HL-60 (cell line): Measurements from ENCODE around the gene P2RY12.
A peak's percentile ranks its signal among the peaks of the same experiment; 100 is the strongest.

Experiments used
- DNase-seq, 2 experiments: peaks; one replicate each; pipeline ENCODE4 v3.0.0-alpha.2; 2010 to 2020; ENCODE audit warnings: low read depth in 1 of 2, low spot score in 1 of 2
- H3K27ac ChIP-seq: fragments of 250-450 bp; sonication (Bioruptor Pico); replicated peaks from 2 replicates; pipeline ENCODE4 v1.5.1; 2020; ENCODE audit warnings: mild to moderate bottlenecking, moderate library complexity
- H3K27me3 ChIP-seq: fragments of 250-450 bp; sonication (Bioruptor Pico); 2 replicates; pipeline ENCODE4 v1.5.1; 2021; ENCODE audit warnings: mild to moderate bottlenecking, moderate library complexity; ENCODE audit not compliant: insufficient read depth, poor library complexity, severe bottlenecking
- H3K4me3 ChIP-seq: replicated peaks from 2 replicates; pipeline ENCODE4 v1.5.1; 2011; ENCODE audit warnings: mild to moderate bottlenecking, control low read depth, low read length; ENCODE audit not compliant: insufficient read depth
- CTCF ChIP-seq: IDR thresholded peaks from one replicate; pipeline ENCODE4 v1.5.1; 2011; ENCODE audit warnings: low read length, control low read depth, inconsistent platforms; ENCODE audit not compliant: insufficient read depth
- GABPA ChIP-seq: IDR thresholded peaks from 2 replicates; pipeline ENCODE4 v1.6.1; 2012; ENCODE audit warnings: low read depth
- POLR2AphosphoS5 ChIP-seq: IDR thresholded peaks from 2 replicates; pipeline ENCODE4 v1.6.1; 2012; ENCODE audit warnings: low read depth
- REST ChIP-seq: IDR thresholded peaks from 2 replicates; pipeline ENCODE4 v1.6.1; 2012; ENCODE audit warnings: low read depth; ENCODE audit not compliant: insufficient replicate concordance
- SPI1 ChIP-seq: IDR thresholded peaks from 2 replicates; pipeline ENCODE4 v1.6.1; 2012; ENCODE audit warnings: low read depth, mild to moderate bottlenecking, borderline replicate concordance

P2RY12 gene

GRCh38 chr3:151410891-151411559 is 26.5 kb upstream of the P2RY12 start:
- H3K4me3 ChIP-seq, result no peak overlapping the region

GRCh38 chr3:151407928-151408327 is 23.4 kb upstream of the P2RY12 start:
- Histone ChIP-seq H3K27ac (no peak overlapping the region), H3K4me3 (no peak overlapping the region), H3K27me3 (no peaks in the 10 kb centered on the region)
- no peak for DNase-seq
- TF ChIP-seq POLR2AphosphoS5 (no peak), SPI1 (no peak), CTCF (no peak), REST (no peak)

More at GRCh38 chr3:151410891-151411559, 26.5 kb upstream of the P2RY12 start:
- TF ChIP-seq SPI1, result no peak
- no peak for TF ChIP-seq CTCF
- no peak for TF ChIP-seq POLR2AphosphoS5
- TF ChIP-seq REST, result no peak
- TF ChIP-seq GABPA, result no peak
- DNase-seq, result no peak
- Histone ChIP-seq H3K27me3 (no peaks in the 10 kb centered on the region), H3K27ac (no peak overlapping the region)

GRCh38 chr3:151404316-151404715 is 19.8 kb upstream of the P2RY12 start:
- DNase-seq, result peak in 1 of 2 experiments; percentile 31
- no peak overlapping the region for H3K4me3 ChIP-seq
- TF ChIP-seq GABPA, result no peak
- no peak for TF ChIP-seq REST
- TF ChIP-seq SPI1, result no peak
- no peak for TF ChIP-seq POLR2AphosphoS5
- TF ChIP-seq CTCF, result no peak
- H3K27ac ChIP-seq, result peak overlapping the region; percentile 48
- H3K27me3 ChIP-seq, result no peaks in the 10 kb centered on the region
